Upper lobe of left lung (tissue), 4 donors: ENCODE measurements around the gene JMJD8.

Experiments used
- POLR2A ChIP-seq, 4 donors: fragments of 450-650 bp; IDR thresholded peaks; one replicate each; pipeline ENCODE4 v1.5.1; 2016 to 2017; ENCODE audit warnings: antibody characterized with exemption in 4 of 4, mild to moderate bottlenecking in 2 of 4
- TF ChIP-seq, protein P1 (sequence below), 6 experiments: fragments of 450-650 bp in 4 of 6; fragments of 200-600 bp in 2 of 6; sonication (generic) in 2 of 6; IDR thresholded peaks; one replicate each; pipeline ENCODE4 v1.5.1; 2016 to 2019; ENCODE audit warnings: antibody characterized with exemption in 6 of 6

DNA sequence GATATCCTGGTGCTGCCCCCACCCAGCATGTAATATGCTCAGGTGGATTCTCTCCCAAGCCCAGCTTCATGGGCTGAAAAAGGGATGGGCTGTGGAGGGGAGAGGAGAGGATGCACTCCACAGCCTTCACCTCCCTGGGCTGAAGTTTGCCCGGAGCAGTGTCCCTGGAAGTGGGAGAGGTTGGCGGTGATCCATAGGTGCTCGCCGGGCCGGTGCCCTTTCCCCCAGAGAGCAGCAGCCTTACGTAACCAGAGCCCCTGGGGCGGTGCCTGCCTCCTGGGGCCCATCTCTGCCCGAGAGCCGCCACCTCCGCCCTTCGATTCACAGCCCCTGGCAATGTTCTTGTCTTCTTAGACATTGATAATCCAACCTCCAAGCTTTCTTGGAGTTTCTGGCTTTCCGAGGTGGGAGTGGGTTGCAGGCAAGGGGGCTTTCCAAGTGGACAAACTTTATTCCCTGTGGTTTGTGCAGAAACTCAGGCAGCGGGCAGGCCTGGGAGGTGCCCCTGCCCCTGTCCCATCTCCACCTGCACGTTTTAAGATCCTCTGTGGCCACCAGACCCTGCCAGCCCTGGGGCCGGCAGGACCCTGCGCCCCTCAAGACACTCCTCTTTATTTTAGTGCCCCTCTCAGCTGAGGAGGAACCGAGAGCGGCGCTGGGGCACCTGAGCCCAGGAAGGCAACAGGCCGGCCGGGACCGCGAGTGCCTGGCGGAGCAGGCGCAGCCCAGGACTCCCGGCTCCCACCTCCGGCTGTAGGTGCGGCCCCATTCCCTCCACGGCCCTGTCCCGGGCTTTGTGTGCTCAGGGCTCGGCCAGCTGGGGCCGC, 38.1 kb downstream of the JMJD8 start:
- TF ChIP-seq, protein P1, sequence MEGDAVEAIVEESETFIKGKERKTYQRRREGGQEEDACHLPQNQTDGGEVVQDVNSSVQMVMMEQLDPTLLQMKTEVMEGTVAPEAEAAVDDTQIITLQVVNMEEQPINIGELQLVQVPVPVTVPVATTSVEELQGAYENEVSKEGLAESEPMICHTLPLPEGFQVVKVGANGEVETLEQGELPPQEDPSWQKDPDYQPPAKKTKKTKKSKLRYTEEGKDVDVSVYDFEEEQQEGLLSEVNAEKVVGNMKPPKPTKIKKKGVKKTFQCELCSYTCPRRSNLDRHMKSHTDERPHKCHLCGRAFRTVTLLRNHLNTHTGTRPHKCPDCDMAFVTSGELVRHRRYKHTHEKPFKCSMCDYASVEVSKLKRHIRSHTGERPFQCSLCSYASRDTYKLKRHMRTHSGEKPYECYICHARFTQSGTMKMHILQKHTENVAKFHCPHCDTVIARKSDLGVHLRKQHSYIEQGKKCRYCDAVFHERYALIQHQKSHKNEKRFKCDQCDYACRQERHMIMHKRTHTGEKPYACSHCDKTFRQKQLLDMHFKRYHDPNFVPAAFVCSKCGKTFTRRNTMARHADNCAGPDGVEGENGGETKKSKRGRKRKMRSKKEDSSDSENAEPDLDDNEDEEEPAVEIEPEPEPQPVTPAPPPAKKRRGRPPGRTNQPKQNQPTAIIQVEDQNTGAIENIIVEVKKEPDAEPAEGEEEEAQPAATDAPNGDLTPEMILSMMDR (IDR thresholded peaks at IDR 0.05) = no peak
- no peak for TF ChIP-seq POLR2A (IDR thresholded peaks at IDR 0.05)
